Pulmonary artery endothelial cell (primary cell): ENCODE measurements around the gene SORBS1. TPM values are rescaled to one million over a fixed set of nuclear protein-coding genes. Genes with fewer than 3 reads are reported as not detected.

ENCODE experiments used
- DNase-seq: peaks from one replicate; pipeline ENCODE4 v3.0.0-alpha.2; 2011; ENCODE audit warnings: low read depth, low spot score
- total RNA-seq: library from RNA; depleted of rRNA; stranded (reverse); fragments of >200 nt; gene quantifications from 2 replicates; pipeline ENCODE4 v1.2.3, GENCODE V29; 2014

The SORBS1 gene
- total RNA-seq, 1 donor from 2014 or later, result 0.26 TPM

DNA sequence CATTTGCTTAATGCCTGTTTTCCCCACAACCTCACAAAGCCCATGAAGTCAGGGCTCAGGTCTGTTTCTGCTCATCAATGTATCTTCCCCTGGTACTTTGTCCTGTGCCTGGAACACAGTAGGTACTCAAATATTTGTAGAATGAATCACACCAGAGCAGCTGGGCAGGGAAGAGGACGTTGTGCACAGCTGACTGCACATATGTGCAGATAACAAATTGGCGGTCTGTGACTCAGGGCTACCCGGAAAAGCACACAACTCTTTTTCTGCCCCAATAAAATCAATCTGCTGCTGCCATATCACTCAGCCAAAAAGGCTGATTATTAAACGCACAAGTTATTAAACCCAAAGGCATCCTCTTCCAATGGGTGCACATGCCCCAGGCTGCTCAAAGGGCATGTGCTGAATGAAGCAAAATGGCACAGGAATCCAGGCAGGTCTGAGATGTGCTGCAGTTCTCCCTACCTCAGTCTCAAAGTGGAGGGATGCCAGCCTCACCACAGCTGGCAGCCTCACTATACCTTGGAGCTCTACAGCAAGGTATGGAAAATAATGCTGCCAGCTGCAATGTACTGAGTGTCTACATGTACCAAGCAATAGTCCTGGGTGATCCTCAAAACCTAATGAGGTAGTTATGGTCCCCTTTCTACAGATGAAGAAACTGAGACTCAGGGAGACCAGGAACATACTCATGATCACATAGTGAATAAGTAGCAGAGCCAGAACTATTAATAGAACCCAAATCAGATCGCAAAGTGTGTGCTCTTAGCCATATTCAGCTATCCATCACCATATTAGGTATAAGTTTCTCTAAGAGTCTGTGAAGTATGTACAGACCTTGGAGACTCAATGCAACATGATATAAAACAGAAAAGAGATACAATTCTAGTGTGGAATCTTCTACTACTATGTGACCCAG lies 43.4 kb downstream of the SORBS1 start:
- peak; percentile 64 for DNase-seq

DNA sequence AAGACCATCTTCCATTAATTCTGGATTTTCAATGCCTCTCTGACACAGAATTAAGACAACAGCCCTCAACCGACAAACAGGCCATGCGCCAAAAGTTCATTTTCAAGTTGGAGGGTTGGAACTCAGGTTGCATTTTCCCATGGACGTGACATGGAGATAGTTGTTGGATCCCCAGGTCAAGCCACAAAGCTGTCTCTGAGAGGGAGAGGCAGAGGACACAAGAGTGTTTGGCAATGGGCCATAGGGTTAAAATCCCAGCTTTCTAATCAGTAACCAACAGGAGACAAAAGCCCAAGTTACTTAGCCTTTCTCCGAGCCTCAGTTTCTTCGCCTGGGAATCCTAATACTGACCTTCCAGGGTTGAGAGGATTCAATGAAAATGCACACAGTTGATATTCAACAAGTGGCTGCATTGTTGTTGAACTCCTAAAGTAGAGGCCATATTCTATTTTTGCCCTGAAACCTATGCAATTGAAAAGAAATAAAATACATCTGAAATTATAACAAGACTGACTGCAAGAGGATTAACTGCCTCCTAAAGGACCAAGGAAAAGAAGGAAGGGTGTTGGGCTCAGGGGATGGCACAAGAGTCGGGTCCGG lies 44.3 kb downstream of the SORBS1 start:
- no peak for DNase-seq

GRCh38 chr10:95513941-95514392 lies 47.2 kb downstream of the SORBS1 start:
- no peak for DNase-seq

DNA sequence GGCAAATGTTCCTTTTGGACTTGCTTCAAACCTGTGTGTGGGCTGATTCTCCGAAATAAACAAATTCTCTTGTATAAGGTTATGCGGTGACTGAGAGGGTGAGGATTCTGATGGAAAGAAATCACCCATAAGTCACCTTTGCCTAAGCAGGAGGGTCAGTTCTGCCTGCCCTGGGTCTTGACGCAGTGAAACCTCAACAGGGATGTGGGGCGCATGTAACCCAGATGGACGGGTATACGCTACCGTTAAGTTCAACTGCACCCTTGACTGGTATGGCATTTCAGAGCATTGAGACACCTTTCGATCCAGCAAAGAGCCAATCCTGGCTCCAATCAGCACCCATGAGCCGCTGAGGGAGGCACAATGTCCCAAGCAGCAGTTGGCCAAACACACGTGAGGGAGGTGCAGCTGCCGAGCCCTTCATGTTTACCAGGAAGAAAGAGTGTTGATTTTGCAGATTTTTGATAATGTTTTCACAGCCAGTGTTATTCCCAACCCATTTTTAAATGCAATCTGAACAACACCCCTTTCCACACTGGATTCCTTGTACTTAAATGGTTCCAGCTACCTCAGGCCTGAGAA lies 48.1 kb downstream of the SORBS1 start:
- DNase-seq, result no peak

- no peak for DNase-seq
Measured at GRCh38 chr10:95511314-95511713, 49.9 kb downstream of the SORBS1 start.

DNA sequence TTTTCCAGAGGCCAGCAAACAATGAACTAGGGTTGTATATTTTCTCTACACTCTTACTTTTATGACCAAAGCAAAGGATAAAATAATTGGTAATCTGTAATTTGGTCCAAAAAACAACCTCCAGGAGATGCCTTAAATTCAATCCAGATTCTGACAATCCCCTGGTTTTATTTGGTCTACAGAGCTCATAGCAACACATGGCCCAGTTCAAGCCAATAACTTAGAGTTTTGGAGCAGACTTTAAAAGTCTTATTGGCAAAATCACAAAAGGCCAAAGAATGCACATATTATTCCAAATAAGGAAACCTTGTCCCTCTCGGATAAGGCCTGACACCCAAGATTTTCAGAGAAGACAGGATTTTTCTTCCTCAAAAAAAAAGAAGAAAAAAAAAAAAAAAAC lies 51.9 kb downstream of the SORBS1 start:
- DNase-seq, result no peak

GRCh38 chr10:95508730-95509129 lies 52.4 kb downstream of the SORBS1 start:
- DNase-seq, result peak; percentile 22

DNA sequence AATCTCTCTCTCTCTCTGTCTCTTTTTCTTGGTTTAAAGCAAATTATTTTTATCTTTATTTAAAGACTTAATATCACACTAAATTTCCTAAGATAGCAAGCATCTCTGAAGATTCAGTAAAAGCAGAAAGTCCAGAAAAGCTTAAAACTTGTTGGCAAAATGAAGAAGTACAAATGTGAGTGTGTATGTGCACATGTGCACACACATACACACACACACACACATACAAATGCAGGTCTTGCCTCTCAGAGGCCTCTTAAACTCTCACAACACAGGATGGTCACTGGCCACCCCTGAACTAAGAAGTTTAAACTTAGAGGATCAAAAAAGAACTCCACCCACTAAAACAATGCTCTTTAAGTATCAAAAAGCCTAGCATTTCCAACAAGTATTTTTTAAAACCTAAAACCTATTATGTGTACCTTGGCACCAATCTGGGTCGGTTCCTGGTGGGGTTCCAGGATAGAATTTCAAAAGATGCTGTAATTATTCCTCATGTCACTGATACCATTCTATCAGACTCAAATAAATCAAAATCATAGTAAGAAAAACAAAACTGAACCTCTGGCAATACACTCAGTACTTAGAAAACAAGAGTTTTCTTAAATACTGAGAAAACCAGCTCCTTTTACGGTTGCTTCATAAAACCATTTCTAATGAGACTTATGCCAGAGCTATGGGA lies 55.0 kb downstream of the SORBS1 start:
- DNase-seq, result no peak

- no peak for DNase-seq
Measured at GRCh38 chr10:95505641-95506040, 55.5 kb downstream of the SORBS1 start.

GRCh38 chr10:95505084-95505610 lies 56.0 kb downstream of the SORBS1 start:
- DNase-seq, result no peak

GRCh38 chr10:95504246-95504691 lies 56.9 kb downstream of the SORBS1 start:
- DNase-seq, result no peak

GRCh38 chr10:95503526-95503925 lies 57.6 kb downstream of the SORBS1 start:
- no peak for DNase-seq

- no peak for DNase-seq
Measured at GRCh38 chr10:95503001-95503400, 58.2 kb downstream of the SORBS1 start.

DNA sequence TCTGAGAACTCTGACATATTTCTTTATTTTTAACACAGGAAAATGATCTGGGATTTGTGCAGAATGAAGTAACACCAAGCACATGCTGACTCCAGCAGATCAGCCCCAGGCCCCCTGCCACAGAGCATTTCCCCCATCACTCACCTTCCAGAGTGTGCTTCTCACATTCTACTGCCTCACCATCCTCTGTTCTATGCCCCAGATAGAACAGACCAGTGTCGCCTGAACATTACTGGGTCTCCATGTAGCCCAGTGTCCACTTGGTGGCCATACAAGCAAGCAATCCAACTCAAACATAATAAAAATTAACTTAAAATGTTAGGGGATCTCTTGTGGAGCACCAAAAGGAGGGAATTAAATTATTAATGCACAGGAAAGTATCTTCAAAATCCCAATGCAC lies 58.8 kb downstream of the SORBS1 start:
- no peak for DNase-seq

DNA sequence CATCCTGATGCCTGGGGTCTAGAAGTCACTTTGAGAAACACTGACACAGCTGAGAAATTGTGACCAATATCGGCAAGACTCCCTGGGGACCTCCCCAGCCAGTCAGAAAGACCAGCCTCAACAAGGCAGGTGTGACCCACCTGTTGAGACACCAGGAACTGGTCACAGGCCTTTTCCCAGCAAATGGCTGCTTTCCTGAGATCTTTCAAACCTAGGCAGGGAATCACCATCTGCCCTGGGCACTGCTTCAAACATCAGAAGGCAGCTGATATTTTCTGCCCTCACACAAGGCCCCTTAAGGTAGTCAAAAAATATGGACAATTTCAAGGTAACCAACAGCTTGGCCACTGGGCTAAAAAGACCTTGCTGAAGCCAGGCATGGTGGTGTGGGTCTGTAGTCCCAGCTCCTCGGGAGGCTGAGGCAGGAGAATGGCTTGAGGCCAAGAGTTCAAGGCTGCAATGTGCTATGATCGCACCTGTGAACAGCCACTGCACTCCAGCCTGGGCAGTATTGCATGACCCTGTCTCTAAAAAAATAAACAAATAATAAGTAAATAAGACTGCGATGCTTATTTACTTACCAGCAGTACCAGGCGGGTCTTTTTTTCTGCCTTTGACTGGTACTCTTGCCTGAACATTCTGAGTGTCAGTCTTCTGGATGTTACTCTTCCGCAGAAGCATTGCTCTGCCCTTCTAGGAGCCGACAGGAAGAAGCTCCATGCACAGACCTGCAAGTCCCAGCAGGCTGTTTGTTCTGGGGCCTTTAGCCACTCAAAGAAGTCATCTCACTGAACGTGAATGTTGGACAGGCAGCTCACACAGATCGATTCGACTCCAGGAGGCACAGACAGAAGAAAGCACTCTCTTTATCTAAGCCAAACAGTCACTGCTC lies 59.7 kb downstream of the SORBS1 start:
- DNase-seq, result no peak

DNA sequence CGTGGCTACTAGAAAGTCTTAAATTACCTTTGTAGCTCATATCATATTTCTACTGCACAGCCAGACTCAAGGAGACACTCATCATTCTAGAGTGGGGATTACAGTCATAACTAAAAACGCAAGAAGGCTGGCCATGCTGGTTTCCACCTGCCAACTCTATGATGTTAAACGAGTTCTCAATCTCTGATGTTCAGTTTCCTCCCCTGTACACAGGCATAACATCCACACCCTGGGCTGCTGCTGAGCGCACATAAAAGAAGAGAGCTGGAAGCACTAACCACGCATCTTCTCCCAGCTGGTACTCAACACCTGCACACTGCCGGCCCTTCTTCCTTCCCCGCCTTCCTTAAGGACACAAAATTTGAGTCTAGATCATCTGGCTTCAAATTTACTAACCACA lies 60.5 kb downstream of the SORBS1 start:
- no peak for DNase-seq

DNA sequence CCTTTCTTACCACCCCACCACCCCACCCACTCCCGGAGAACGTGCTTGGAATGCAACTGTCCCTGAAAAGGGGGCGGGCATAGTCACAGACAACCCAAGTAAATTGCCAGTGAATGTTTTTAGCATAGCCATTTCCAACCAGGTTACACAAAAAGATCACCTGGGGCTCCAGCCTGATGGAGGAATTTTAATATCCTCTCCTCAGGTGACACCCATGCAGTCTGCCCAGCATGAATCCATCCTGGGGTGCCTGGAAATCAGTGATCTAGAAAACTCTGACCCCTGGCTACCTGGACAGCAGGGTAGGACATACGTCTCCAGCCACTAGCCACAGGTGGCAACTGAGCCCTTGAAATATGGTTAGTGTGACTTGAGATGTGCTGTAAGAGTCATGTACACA lies 61.1 kb downstream of the SORBS1 start:
- no peak for DNase-seq

DNA sequence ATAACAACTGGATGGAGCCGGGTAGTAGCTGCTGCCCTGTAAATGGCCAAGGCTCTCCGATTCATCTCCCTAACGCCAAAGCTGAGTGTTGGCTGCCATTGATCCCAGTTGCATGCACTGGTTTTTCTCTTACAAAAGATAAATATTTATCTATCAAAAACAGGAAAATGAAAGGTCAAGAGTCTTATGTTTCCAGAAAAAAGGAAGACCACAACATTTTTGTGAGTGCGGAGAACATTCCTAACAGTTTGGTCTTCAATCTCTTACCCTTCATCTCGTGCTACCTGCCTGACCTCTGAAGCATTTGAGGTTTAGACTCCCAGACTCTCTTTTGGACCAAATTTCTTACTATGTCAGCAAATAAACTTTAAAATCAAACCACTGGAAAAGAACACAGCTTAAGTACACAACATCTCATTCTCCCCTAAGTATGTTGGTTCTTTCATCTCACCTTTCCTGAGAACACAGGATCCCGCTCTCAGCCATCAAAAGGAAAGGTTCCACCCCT lies 61.6 kb downstream of the SORBS1 start:
- DNase-seq, result peak; percentile 20

GRCh38 chr10:95496951-95497350 lies 64.2 kb downstream of the SORBS1 start:
- no peak for DNase-seq

DNA sequence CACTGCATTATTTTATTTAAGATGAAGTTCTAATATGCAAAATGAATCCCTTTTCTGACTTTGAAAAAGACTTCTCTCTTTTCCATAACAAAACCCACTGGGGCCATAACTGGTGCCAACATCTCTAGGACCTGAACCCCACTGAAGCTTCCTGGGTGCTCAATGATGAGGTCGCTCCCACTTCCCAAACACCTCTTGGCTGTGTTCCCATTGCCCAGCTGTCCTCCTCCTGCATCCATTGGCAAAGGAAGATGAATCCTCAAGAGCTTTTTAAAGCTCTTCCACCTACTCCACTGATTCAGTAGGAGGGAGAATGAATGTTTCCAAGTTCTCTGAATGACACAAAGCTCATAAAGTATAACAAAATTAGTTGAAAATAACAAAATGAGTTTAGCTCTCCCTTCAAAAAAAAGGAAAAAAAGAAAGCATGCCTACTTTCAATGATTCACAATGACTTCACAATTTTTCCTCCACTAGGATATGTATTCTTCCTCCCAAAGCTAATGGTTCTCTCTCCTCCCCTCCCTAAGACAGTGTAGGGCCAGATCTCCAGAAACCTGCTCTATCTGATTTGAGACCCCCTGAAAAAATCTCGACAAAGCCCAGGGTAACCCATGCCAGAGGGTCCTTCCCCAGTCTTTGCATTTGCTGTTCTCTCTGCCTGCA lies 64.8 kb downstream of the SORBS1 start:
- DNase-seq, result no peak
